ENCODE measurements around the gene RALGPS1.

The RALGPS1 gene

DNA sequence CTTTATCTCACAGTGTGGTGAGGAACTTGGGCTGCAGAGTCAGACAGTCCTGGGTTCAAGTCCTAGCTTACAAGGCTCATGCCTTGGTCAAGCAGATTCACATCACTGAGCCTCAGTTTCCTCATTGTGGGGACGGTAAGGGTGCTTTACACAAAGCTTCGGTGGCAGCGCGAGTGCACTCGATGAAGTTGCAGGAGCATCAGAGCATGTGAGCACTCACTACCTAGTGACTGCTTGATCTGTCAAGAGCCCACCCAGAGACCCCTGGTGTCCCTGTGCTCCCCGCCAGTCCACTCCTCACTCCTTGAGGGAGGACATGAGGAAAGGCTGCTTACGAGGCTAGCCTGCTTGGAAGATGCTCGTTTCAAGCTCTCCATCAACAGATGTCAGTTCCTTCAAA lies 293.8 kb downstream of the RALGPS1 start:
- Histone ChIP-seq H3K27me3 (ENCODE audit: insufficient read depth, poor library complexity, severe bottlenecking) (no peaks in the 10 kb centered on the region), H3K27ac (replicated peaks) (no peak overlapping the region), H3K4me3 (replicated peaks; ENCODE audit: insufficient read depth, low read length) (no peak overlapping the region)
- no peak for DNase-seq (ENCODE audit: low read depth in 1 of 2, low spot score in 1 of 2)
- TF ChIP-seq, protein P1, sequence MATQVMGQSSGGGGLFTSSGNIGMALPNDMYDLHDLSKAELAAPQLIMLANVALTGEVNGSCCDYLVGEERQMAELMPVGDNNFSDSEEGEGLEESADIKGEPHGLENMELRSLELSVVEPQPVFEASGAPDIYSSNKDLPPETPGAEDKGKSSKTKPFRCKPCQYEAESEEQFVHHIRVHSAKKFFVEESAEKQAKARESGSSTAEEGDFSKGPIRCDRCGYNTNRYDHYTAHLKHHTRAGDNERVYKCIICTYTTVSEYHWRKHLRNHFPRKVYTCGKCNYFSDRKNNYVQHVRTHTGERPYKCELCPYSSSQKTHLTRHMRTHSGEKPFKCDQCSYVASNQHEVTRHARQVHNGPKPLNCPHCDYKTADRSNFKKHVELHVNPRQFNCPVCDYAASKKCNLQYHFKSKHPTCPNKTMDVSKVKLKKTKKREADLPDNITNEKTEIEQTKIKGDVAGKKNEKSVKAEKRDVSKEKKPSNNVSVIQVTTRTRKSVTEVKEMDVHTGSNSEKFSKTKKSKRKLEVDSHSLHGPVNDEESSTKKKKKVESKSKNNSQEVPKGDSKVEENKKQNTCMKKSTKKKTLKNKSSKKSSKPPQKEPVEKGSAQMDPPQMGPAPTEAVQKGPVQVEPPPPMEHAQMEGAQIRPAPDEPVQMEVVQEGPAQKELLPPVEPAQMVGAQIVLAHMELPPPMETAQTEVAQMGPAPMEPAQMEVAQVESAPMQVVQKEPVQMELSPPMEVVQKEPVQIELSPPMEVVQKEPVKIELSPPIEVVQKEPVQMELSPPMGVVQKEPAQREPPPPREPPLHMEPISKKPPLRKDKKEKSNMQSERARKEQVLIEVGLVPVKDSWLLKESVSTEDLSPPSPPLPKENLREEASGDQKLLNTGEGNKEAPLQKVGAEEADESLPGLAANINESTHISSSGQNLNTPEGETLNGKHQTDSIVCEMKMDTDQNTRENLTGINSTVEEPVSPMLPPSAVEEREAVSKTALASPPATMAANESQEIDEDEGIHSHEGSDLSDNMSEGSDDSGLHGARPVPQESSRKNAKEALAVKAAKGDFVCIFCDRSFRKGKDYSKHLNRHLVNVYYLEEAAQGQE (IDR thresholded peaks at IDR 0.05; ENCODE audit: insufficient replicate concordance, low read depth): no peak
- TF ChIP-seq GABPA (IDR thresholded peaks at IDR 0.05; ENCODE audit: low read depth): no peak
- no peak for TF ChIP-seq POLR2AphosphoS5 (IDR thresholded peaks at IDR 0.05; ENCODE audit: low read depth)
- TF ChIP-seq, protein P2, sequence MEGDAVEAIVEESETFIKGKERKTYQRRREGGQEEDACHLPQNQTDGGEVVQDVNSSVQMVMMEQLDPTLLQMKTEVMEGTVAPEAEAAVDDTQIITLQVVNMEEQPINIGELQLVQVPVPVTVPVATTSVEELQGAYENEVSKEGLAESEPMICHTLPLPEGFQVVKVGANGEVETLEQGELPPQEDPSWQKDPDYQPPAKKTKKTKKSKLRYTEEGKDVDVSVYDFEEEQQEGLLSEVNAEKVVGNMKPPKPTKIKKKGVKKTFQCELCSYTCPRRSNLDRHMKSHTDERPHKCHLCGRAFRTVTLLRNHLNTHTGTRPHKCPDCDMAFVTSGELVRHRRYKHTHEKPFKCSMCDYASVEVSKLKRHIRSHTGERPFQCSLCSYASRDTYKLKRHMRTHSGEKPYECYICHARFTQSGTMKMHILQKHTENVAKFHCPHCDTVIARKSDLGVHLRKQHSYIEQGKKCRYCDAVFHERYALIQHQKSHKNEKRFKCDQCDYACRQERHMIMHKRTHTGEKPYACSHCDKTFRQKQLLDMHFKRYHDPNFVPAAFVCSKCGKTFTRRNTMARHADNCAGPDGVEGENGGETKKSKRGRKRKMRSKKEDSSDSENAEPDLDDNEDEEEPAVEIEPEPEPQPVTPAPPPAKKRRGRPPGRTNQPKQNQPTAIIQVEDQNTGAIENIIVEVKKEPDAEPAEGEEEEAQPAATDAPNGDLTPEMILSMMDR (IDR thresholded peaks at IDR 0.05; ENCODE audit: insufficient read depth, low read length): no peak
- no peak for TF ChIP-seq SPI1 (IDR thresholded peaks at IDR 0.05; ENCODE audit: borderline replicate concordance, low read depth)

DNA sequence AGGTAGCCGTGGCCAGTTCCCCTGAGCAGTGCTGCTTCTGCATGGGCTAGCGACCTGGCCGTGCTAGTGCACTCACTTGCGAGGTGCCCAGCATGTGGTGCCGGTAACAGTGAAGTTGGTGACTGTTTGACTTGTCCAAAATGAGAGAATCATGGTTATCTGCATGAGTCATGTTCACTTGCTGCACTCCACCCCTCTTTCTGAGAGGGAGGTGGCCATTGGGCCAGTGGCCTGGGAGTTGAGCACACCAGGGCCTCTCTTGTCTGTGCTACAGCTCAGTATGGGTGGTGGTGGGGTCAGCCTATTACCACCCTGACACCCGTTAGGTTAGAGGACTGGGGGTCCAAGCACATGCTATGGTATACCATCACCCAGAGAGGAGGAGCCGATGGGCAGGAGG lies 294.6 kb downstream of the RALGPS1 start:
- Histone ChIP-seq H3K4me3 (replicated peaks; ENCODE audit: insufficient read depth, low read length) (no peak overlapping the region), H3K27me3 (ENCODE audit: insufficient read depth, poor library complexity, severe bottlenecking) (no peaks in the 10 kb centered on the region), H3K27ac (replicated peaks) (no peak overlapping the region)
- DNase-seq (ENCODE audit: low read depth in 1 of 2, low spot score in 1 of 2): no peak
- TF ChIP-seq GABPA (IDR thresholded peaks at IDR 0.05; ENCODE audit: low read depth) (no peak), POLR2AphosphoS5 (IDR thresholded peaks at IDR 0.05; ENCODE audit: low read depth) (no peak), SPI1 (IDR thresholded peaks at IDR 0.05; ENCODE audit: borderline replicate concordance, low read depth) (no peak)
- TF ChIP-seq, protein P1 (IDR thresholded peaks at IDR 0.05; ENCODE audit: insufficient replicate concordance, low read depth): no peak
- TF ChIP-seq, protein P2 (IDR thresholded peaks at IDR 0.05; ENCODE audit: insufficient read depth, low read length): no peak

DNA sequence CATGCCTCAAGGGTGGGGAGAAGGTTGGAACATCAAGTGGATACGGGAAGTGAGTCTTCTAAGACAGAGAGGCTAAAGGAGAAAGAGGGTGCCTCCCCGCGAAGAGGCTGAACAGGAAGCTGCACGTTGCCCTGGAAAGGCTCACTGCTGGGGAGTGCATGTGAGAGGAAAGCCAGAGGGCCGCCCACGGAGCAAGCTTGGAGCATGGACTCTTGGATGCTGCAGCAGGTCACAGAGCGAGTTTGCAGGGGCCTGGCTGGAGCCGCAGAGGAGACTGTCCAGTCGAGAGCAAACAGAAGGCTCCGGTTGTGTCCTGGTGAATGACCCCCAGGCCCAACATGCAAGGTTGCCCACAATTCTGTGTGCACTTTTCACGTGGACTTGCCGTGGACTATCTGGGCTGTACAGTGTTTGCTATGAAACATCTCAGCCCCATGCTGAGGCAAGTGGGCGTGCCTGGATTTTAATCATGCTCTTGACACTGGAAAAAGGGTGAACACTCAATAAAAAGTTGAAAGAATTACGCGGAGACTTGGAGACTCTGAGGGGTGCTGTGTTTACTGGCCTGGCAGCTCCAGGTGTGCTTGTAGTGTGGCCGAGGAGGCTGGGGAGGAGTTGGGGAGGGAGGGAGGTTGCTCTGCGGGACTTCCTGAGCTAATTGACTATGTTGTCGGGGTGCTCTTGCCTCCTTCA lies 295.5 kb downstream of the RALGPS1 start:
- Histone ChIP-seq H3K4me3 (replicated peaks; ENCODE audit: insufficient read depth, low read length) (no peak overlapping the region), H3K27ac (replicated peaks) (no peak overlapping the region), H3K27me3 (ENCODE audit: insufficient read depth, poor library complexity, severe bottlenecking) (no peaks in the 10 kb centered on the region)
- no peak for DNase-seq (ENCODE audit: low read depth in 1 of 2, low spot score in 1 of 2)
- TF ChIP-seq GABPA (IDR thresholded peaks at IDR 0.05; ENCODE audit: low read depth) (no peak), POLR2AphosphoS5 (IDR thresholded peaks at IDR 0.05; ENCODE audit: low read depth) (no peak), SPI1 (IDR thresholded peaks at IDR 0.05; ENCODE audit: borderline replicate concordance, low read depth) (no peak)
- TF ChIP-seq, protein P2 (IDR thresholded peaks at IDR 0.05; ENCODE audit: insufficient read depth, low read length): no peak
- TF ChIP-seq, protein P1 (IDR thresholded peaks at IDR 0.05; ENCODE audit: insufficient replicate concordance, low read depth): no peak
